SJSA1 (cell line): ENCODE measurements around the gene MCIDAS. TPM values are rescaled to one million over a fixed set of nuclear protein-coding genes. Genes with fewer than 3 reads are reported as not detected.

Source experiments
- DNase-seq, 2 experiments: peaks; one replicate each; pipeline ENCODE4 v3.0.0-alpha.2; 2015 to 2020; ENCODE audit warnings: low spot score in 2 of 2, low read depth in 1 of 2
- H3K27ac ChIP-seq: fragments of 250-450 bp; sonication (Bioruptor Pico); 2 replicates; pipeline ENCODE4 v1.5.1; 2020; ENCODE audit warnings: mild to moderate bottlenecking, moderate library complexity
- H3K27me3 ChIP-seq: fragments of 250-450 bp; sonication (Bioruptor Pico); replicated peaks from 2 replicates; pipeline ENCODE4 v1.5.1; 2020; ENCODE audit warnings: mild to moderate bottlenecking, moderate library complexity
- H3K36me3 ChIP-seq: fragments of 250-450 bp; sonication (Bioruptor Pico); 2 replicates; pipeline ENCODE4 v1.5.1; 2020; ENCODE audit warnings: mild to moderate bottlenecking
- H3K4me1 ChIP-seq: fragments of 250-450 bp; sonication (Bioruptor Pico); replicated peaks from 2 replicates; pipeline ENCODE4 v1.6.1; 2021; ENCODE audit warnings: mild to moderate bottlenecking
- H3K4me3 ChIP-seq: fragments of 250-450 bp; sonication (Bioruptor Pico); 2 replicates; pipeline ENCODE4 v1.5.1; 2020; ENCODE audit warnings: mild to moderate bottlenecking
- H3K9me3 ChIP-seq: fragments of 250-450 bp; sonication (Bioruptor Pico); replicated peaks from 2 replicates; pipeline ENCODE4 v1.5.1; 2020; ENCODE audit warnings: mild to moderate bottlenecking
- total RNA-seq: library from RNA; depleted of rRNA; stranded (reverse); fragments of >200 nt; shearing (Covaris generic); gene quantifications from 2 replicates; pipeline ENCODE4 v1.2.3, GENCODE V29; 2014; rRNA removed

The MCIDAS gene
- total RNA-seq: 0.08 and 3.0 TPM in 2 replicates

DNA sequence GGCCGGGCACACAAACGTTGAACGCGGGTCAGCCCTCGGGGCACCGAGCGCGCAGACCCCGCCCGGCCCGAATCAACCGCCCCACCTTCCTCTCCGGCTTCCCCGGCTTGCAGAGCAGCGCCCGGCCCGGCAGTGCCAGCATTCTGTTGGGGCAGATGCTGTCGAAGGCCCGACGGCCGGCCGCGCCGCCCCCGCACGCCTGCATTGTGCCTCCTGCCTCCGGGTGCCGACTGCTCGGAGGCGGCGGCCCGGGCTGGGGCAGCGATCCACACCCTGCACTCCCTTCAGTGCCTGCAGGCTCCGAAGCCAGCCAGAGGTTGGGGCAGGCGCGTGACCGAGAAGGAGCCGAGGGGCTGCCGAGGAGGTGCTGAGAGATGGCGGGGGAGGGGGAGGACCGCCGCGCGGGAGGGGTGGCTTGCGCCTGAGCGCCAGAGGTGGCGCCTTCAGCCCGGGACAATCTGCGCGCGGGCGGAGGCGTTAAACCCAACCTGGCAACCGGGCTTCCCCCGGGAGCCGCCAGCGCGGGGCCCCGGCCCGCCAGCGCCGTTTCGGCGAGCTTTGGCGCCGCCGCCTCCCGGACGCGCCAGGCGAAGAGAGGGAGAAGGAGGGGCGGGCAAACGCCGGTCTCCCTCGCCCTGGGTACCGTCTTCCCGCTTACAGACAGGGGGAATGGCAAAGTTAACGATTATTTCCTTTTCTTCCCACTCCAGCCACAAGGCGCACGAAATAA lies at the start of gene MCIDAS:
TSS of gene MCIDAS (minus strand) at position 382 of the 730 bp plus-strand sequence. CDS start at position 205, 177 bp downstream.
- Histone ChIP-seq H3K27ac (no peak within 1 kb of the TSS), H3K36me3 (no peaks in the 10 kb centered on the region), H3K27me3 (no peaks in the 10 kb centered on the region; the same call in 1 of the 2 replicates), H3K4me1 (peaks cover 16% of the 10 kb centered on the region), H3K4me3 (peak within 1 kb of the TSS; percentile 48), H3K9me3 (no peaks in the 10 kb centered on the region; the same call in 1 of the 2 replicates)
- peak; percentile 74 to 76 for DNase-seq

DNA sequence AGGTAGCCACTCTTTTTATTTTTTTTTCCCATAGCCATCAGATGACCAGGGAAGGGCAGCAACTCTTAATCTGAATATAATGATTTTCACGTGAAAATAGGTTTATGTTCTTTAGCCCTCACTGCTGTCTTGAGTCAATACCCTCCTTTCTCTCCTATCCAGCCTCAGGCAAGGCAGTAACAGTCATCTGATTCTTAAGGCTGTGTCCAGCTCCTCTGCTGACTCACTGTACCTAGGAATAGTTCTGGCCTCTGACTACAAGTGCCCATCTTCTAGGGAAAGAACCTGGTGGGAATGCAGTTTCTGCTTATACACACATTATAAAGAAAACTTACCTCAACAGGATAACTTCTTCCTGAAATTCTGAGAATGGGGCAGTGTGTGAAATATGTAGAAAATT lies 49.7 kb upstream of the MCIDAS start:
- no peak for DNase-seq
- H3K4me3 ChIP-seq: no peak overlapping the region
- no peak overlapping the region for H3K27ac ChIP-seq
- H3K9me3 ChIP-seq: no peaks in the 10 kb centered on the region
- peaks cover 83% of the 10 kb centered on the region for H3K36me3 ChIP-seq
- no peaks in the 10 kb centered on the region; the same call in 1 of the 2 replicates for H3K4me1 ChIP-seq
- no peaks in the 10 kb centered on the region for H3K27me3 ChIP-seq

GRCh38 chr5:55258339-55258738 lies 31.2 kb upstream of the MCIDAS start:
- DNase-seq: no peak
- no peak overlapping the region for H3K27ac ChIP-seq
- no peaks in the 10 kb centered on the region for H3K4me1 ChIP-seq
- no peaks in the 10 kb centered on the region for H3K27me3 ChIP-seq
- no peaks in the 10 kb centered on the region for H3K9me3 ChIP-seq
- H3K4me3 ChIP-seq: no peak overlapping the region
- peaks cover 73% of the 10 kb centered on the region for H3K36me3 ChIP-seq

DNA sequence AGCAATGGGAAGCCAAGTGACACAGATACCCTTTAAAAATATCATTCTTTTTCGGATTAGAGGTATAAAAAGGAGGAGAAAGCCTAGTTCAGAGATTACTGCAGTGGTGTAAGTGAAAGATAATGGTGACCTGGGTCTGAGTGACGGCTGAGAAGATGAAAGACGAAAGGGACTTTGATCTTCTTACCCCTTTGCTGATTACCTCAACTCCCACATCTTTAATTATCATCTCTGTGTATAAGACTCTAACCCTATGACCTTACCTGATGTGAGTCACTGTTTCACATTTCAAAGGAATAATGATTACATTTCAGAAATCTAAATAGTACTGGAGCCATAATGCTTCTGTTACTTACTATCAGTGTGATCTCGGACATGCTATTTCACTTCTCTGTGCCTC lies 27.7 kb upstream of the MCIDAS start:
- no peak for DNase-seq
- Histone ChIP-seq H3K4me1 (no peaks in the 10 kb centered on the region), H3K36me3 (peaks cover 45% of the 10 kb centered on the region)

DNA sequence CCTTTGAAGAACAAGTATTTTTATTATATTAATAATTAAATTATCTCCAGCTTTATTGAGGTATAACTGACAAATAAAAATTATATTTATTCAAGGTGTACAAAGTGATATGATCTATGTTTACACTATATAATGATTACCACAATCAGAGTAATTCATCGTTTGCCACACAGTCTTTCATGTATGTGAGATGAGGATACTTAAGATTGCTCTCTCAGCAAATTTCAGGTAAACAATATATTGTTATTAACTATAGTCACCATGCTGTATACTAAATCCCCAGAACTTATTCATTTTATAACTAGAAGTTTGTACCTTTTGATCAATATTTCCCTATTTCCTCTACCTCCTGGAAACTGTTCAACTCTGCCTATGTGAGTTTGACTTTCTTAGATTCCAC lies 22.9 kb upstream of the MCIDAS start:
- Histone ChIP-seq H3K9me3 (no peaks in the 10 kb centered on the region; the same call in 1 of the 2 replicates), H3K27ac (no peak overlapping the region), H3K4me1 (no peaks in the 10 kb centered on the region), H3K4me3 (no peak overlapping the region), H3K36me3 (peaks cover 4% of the 10 kb centered on the region), H3K27me3 (no peaks in the 10 kb centered on the region)
- DNase-seq: no peak

More for the DNA sequence above, 27.7 kb upstream of the MCIDAS start:
- Histone ChIP-seq H3K27me3 (no peaks in the 10 kb centered on the region), H3K4me3 (no peak overlapping the region), H3K27ac (no peak overlapping the region), H3K9me3 (no peaks in the 10 kb centered on the region)

DNA sequence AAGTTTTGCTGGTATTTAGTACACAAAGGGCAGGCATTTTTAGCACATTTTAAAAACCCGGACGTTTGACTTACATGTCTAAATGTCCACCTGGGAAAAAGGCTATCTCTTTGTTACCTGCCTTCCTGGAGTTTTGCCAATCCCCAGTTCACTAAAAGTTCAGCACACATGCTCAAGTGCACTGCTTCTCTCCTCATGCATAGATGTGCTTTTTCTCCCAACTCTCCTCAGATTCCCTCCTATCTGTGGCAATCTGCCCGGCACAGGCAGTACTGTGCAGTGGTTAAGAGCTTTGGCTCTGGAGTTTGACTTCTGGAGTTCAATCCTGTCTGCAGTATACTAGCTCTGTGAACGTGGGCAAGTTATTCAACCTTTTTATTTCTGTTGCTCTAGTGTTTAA lies 14.6 kb upstream of the MCIDAS start:
- DNase-seq: no peak
- Histone ChIP-seq H3K9me3 (no peaks in the 10 kb centered on the region), H3K4me3 (no peak overlapping the region), H3K27me3 (peaks cover 3% of the 10 kb centered on the region), H3K27ac (no peak overlapping the region), H3K4me1 (no peaks in the 10 kb centered on the region), H3K36me3 (no peaks in the 10 kb centered on the region)

DNA sequence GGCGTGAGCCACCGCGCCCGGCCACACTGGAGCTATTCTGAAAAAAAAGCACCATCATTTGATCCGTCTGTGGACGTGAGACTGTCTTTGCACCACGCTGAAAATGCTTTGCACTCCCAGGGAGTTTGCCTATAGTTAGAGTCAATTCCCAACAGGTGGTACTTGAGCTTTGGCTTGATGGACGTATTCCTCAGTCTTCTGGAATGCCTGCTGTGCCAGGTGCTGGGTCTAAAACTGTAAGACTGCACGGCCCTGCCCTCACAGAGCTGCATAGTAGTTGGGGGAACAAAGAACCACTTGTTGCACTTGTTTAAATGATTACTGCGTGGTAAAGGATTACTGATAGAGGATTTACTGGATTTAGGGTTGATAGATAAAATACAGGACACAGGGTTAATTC lies 9.7 kb upstream of the MCIDAS start:
- no peak for DNase-seq
- Histone ChIP-seq H3K4me1 (peaks cover 20% of the 10 kb centered on the region), H3K9me3 (no peaks in the 10 kb centered on the region), H3K4me3 (no peak overlapping the region), H3K27me3 (peaks cover 3% of the 10 kb centered on the region; the same call in 1 of the 2 replicates), H3K27ac (no peak overlapping the region), H3K36me3 (no peaks in the 10 kb centered on the region)

DNA sequence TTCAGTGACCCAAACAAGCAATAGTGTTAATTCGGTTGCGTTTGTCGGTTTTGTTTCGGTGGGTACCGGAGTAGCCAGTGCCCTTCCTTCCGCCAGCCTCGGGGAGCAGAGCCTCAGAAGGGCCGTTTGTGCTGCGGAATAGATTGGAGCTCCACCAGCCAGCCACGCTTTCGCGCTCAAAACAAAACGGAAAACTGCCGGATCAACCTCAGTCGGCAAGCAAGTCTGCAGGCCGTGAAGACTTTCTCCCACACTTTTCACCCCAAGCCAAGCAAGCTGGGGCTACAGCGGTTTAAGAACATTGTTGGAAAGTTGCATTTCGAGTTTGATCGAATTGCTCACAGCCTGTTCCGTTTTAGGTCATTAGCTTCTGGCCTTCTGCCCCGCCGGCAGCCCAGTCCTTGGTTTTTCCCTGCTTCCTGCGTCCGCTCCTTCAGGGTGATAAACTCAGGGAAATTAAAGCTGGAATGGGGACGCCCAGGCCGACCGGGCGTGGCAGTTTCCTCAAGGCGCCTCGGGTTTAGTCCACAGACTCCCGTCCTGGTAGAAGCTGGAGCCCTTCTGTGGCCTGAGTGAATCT lies 7.1 kb upstream of the MCIDAS start:
- H3K27me3 ChIP-seq: no peaks in the 10 kb centered on the region; the same call in 1 of the 2 replicates
- no peak for DNase-seq
- H3K36me3 ChIP-seq: no peaks in the 10 kb centered on the region
- peaks cover 20% of the 10 kb centered on the region for H3K4me1 ChIP-seq
- peak overlapping the region; percentile 49 for H3K4me3 ChIP-seq
- H3K9me3 ChIP-seq: no peaks in the 10 kb centered on the region
- no peak overlapping the region for H3K27ac ChIP-seq

GRCh38 chr5:55232985-55233928 lies 6.1 kb upstream of the MCIDAS start, which contains the start of gene CCNO:
CCNO (minus strand) TSS chr5:55233608; CDS start chr5:55233523, 85 bp downstream.
- Histone ChIP-seq H3K9me3 (no peaks in the 10 kb centered on the region), H3K27ac (no peak within 1 kb of the TSS), H3K27me3 (no peaks in the 10 kb centered on the region; the same call in 1 of the 2 replicates), H3K4me3 (peak within 1 kb of the TSS; percentile 49), H3K36me3 (no peaks in the 10 kb centered on the region), H3K4me1 (peaks cover 20% of the 10 kb centered on the region)
- DNase-seq: peak; percentile 77 to 83

DNA sequence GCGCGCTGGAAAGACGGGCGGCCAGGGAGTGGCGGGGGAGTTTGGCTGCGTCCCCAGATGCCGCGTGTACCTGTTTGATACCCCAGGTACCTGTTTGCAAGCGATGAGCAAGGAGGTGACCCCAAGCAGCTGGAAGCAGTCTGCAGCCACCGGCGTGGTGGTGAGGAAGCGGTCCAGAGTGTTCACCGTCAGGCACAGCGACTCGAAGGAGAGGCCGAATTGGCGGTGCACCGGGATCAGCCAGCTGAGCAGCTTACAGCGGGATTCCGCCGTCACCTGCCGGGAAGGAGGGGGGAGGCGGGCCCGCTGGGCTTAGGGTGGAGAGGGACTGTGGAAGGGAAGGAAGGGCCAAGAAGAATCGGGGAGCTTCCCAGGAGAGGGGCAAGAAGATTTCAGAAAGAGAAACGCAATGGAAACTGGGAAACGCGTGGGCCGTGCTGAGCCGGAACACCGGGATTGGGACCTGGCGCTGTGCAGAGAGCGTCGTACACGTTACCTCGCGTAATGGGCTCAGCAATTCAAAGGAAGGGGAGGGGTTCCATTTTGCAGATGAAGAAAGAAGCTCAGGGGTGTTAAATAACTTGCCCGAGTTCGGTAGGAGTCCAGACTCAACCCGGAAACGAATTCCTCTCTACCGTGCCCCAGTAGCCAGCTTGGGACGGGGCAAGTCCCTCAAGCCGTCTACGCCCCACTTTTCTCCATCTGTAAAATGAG lies 5.3 kb upstream of the MCIDAS start:
- no peaks in the 10 kb centered on the region; the same call in 1 of the 2 replicates for H3K27me3 ChIP-seq
- DNase-seq: no peak

GRCh38 chr5:55231919-55232270 lies 4.8 kb upstream of the MCIDAS start:
- Histone ChIP-seq H3K4me1 (peaks cover 28% of the 10 kb centered on the region), H3K27me3 (no peaks in the 10 kb centered on the region; the same call in 1 of the 2 replicates), H3K36me3 (no peaks in the 10 kb centered on the region), H3K9me3 (no peaks in the 10 kb centered on the region), H3K4me3 (no peak overlapping the region), H3K27ac (no peak overlapping the region)
- DNase-seq: no peak

More for the DNA sequence above, 5.3 kb upstream of the MCIDAS start:
- Histone ChIP-seq H3K27ac (no peak overlapping the region), H3K9me3 (no peaks in the 10 kb centered on the region), H3K4me3 (peak overlapping the region; percentile 49), H3K4me1 (peaks cover 25% of the 10 kb centered on the region), H3K36me3 (no peaks in the 10 kb centered on the region)

- DNase-seq: no peak
- no peaks in the 10 kb centered on the region; the same call in 1 of the 2 replicates for H3K27me3 ChIP-seq
- H3K4me3 ChIP-seq: no peak overlapping the region
- H3K9me3 ChIP-seq: no peaks in the 10 kb centered on the region; the same call in 1 of the 2 replicates
- no peak overlapping the region for H3K27ac ChIP-seq
- H3K4me1 ChIP-seq: peaks cover 35% of the 10 kb centered on the region
- no peaks in the 10 kb centered on the region for H3K36me3 ChIP-seq
Measured at GRCh38 chr5:55231029-55231918, 4.2 kb upstream of the MCIDAS start.
